Uterus (tissue), 4 donors: ENCODE measurements around the gene RPL29. TPM values are rescaled to one million over a fixed set of nuclear protein-coding genes. Genes with fewer than 3 reads are reported as not detected.

ENCODE experiments used
- DNase-seq, 2 donors: peaks; one replicate each; pipeline ENCODE4 v3.0.0-alpha.2; 2019 to 2020
- H3K27ac ChIP-seq, 2 donors: fragments of 200-600 bp; sonication (generic); 1 replicate in 1 of 2; 2 replicates in 1 of 2; pipeline ENCODE4 v1.5.1; 2016 to 2018
- H3K27me3 ChIP-seq, 2 donors: fragments of 200-600 bp; sonication (generic); one replicate each; pipeline ENCODE4 v1.5.1; 2018 to 2019; ENCODE audit warnings: control low read depth in 1 of 2
- H3K36me3 ChIP-seq, 2 donors: fragments of 200-600 bp; sonication (generic); one replicate each; pipeline ENCODE4 v1.5.1; 2019; ENCODE audit warnings: control low read depth in 1 of 2
- H3K4me1 ChIP-seq, 2 donors: fragments of 200-600 bp; sonication (generic); one replicate each; pipeline ENCODE4 v1.5.1; 2018 to 2019; ENCODE audit warnings: control low read depth in 1 of 2
- H3K4me3 ChIP-seq, 2 donors: fragments of 200-600 bp; sonication (generic); 1 replicate in 1 of 2; 2 replicates in 1 of 2; pipeline ENCODE4 v1.5.1; 2018 to 2019; ENCODE audit warnings: mild to moderate bottlenecking in 1 of 2
- H3K9me3 ChIP-seq, 2 donors: fragments of 200-600 bp; sonication (generic); one replicate each; pipeline ENCODE4 v1.5.1; 2019; ENCODE audit warnings: control low read depth in 1 of 2
- CTCF ChIP-seq, 4 experiments: fragments of 200-600 bp in 2 of 4; fragments of 450-650 bp in 2 of 4; sonication (generic) in 2 of 4; IDR thresholded peaks; one replicate each; pipeline ENCODE4 v1.5.1; 2016 to 2019; ENCODE audit warnings: antibody characterized with exemption in 4 of 4, mild to moderate bottlenecking in 2 of 4, moderate library complexity in 1 of 4
- POLR2A ChIP-seq, 2 donors: fragments of 450-650 bp; IDR thresholded peaks; one replicate each; pipeline ENCODE4 v1.6.1; 2016; ENCODE audit warnings: antibody characterized with exemption in 2 of 2, mild to moderate bottlenecking in 1 of 2, moderate library complexity in 1 of 2
- intact Hi-C: fragments of 100-400 bp; cut with DNase I; formaldehyde crosslinking; loops from one replicate; pipeline ENCODE4 v1.15.1; 2023; ENCODE audit warnings: low total_unique reads
- total RNA-seq, 4 donors: library from RNA; depleted of rRNA in 3 of 4; stranded (reverse); fragments of >200 nt in 3 of 4; gene quantifications; one replicate each; pipeline versions ENCODE4 v1.1.0 to v1.2.4, GENCODE V29; 2014 to 2023
- donor health status: DM: yes; HTN: yes; CAD: no.

The RPL29 gene
- total RNA-seq, 4 donors from 2014 or later, result 696 to 2,362 (median 1,238) TPM

- intact Hi-C loops, result no loop called here
- TF ChIP-seq CTCF (IDR thresholded peaks at IDR 0.05) (no peak), POLR2A (IDR thresholded peaks at IDR 0.05) (no peak)
- DNase-seq, result no peak
- Histone ChIP-seq H3K4me3 (no peak overlapping the region), H3K9me3 (no peaks in the 10 kb centered on the region), H3K27ac (no peak overlapping the region), H3K36me3 (no peaks in the 10 kb centered on the region), H3K27me3 (no peaks in the 10 kb centered on the region), H3K4me1 (no peaks in the 10 kb centered on the region)
Measured at GRCh38 chr3:52040600-52040999, 44.9 kb upstream of the RPL29 start.

- no peaks in the 10 kb centered on the region for H3K36me3 ChIP-seq
- intact Hi-C loops, result no loop called here
- no peaks in the 10 kb centered on the region for H3K27me3 ChIP-seq
- H3K4me1 ChIP-seq, result no peaks in the 10 kb centered on the region
- H3K4me3 ChIP-seq, result no peak overlapping the region
- TF ChIP-seq CTCF (IDR thresholded peaks at IDR 0.05), result no peak
- TF ChIP-seq POLR2A (IDR thresholded peaks at IDR 0.05), result peak in 1 of 2 donors; percentile 35
- no peaks in the 10 kb centered on the region for H3K9me3 ChIP-seq
- H3K27ac ChIP-seq, result peak overlapping the region; percentile 33 to 41
- DNase-seq, result peak in 1 of 2 donors; percentile 63
Measured at GRCh38 chr3:52039846-52040245, 44.2 kb upstream of the RPL29 start.

- H3K4me1 ChIP-seq, result no peaks in the 10 kb centered on the region
- no peaks in the 10 kb centered on the region for H3K27me3 ChIP-seq
- H3K9me3 ChIP-seq, result no peaks in the 10 kb centered on the region
- DNase-seq, result no peak
- H3K27ac ChIP-seq, result peak overlapping the region; percentile 33 to 41
- no peaks in the 10 kb centered on the region for H3K36me3 ChIP-seq
- H3K4me3 ChIP-seq, result no peak overlapping the region
- TF ChIP-seq CTCF (IDR thresholded peaks at IDR 0.05), result no peak
- no peak for TF ChIP-seq POLR2A (IDR thresholded peaks at IDR 0.05)
- intact Hi-C loops, result no loop called here
Measured at GRCh38 chr3:52039426-52039825, 43.7 kb upstream of the RPL29 start.

- Histone ChIP-seq H3K36me3 (no peaks in the 10 kb centered on the region), H3K4me3 (no peak overlapping the region), H3K4me1 (no peaks in the 10 kb centered on the region), H3K9me3 (no peaks in the 10 kb centered on the region), H3K27ac (no peak overlapping the region), H3K27me3 (no peaks in the 10 kb centered on the region)
- TF ChIP-seq POLR2A (IDR thresholded peaks at IDR 0.05) (no peak), CTCF (IDR thresholded peaks at IDR 0.05) (no peak)
- intact Hi-C loops, result no loop called here
- DNase-seq, result no peak
Measured at GRCh38 chr3:52038227-52038626, 42.5 kb upstream of the RPL29 start.

GRCh38 chr3:52037291-52037690, 41.6 kb upstream of the RPL29 start:
- no peaks in the 10 kb centered on the region for H3K4me1 ChIP-seq
- H3K36me3 ChIP-seq, result no peaks in the 10 kb centered on the region
- H3K9me3 ChIP-seq, result no peaks in the 10 kb centered on the region
- DNase-seq, result no peak
- intact Hi-C loops, result no loop called here
- H3K27ac ChIP-seq, result no peak overlapping the region
- no peak for TF ChIP-seq CTCF (IDR thresholded peaks at IDR 0.05)
- TF ChIP-seq POLR2A (IDR thresholded peaks at IDR 0.05), result no peak
- H3K27me3 ChIP-seq, result no peaks in the 10 kb centered on the region
- H3K4me3 ChIP-seq, result no peak overlapping the region
